Measurements from ENCODE around the gene CYP27C1.

The CYP27C1 gene

GRCh38 chr2:127185705-127186104 lies 34.4 kb downstream of the CYP27C1 start:
- Histone ChIP-seq H3K9ac (ENCODE audit: low read length) (no peak overlapping the region), H3K4me3 (ENCODE audit: insufficient read depth, low read length, poor library complexity, severe bottlenecking) (no peak overlapping the region), H3K27ac (ENCODE audit: low read depth, low read length) (no peak overlapping the region), H2AFZ (ENCODE audit: low read depth, low read length, severe bottlenecking) (no peak overlapping the region), H3K27me3 (ENCODE audit: low read length) (no peaks in the 10 kb centered on the region), H3K9me2 (replicated peaks; ENCODE audit: insufficient read depth, low read length) (no peaks in the 10 kb centered on the region), H3K79me2 (ENCODE audit: insufficient read depth, low read length) (no peaks in the 10 kb centered on the region), H3K4me2 (ENCODE audit: low read depth, low read length, poor library complexity, severe bottlenecking) (no peak overlapping the region), H3K36me3 (ENCODE audit: low read length) (no peaks in the 10 kb centered on the region), H4K20me1 (ENCODE audit: low read depth, low read length) (no peaks in the 10 kb centered on the region), H3K9me3 (ENCODE audit: insufficient read depth, low read length) (no peaks in the 10 kb centered on the region), H3F3A (ENCODE audit: insufficient read depth) (no peaks in the 10 kb centered on the region)
- no peak for TF ChIP-seq EZH2phosphoT487 (conservative IDR thresholded peaks at IDR 0.05; ENCODE audit: low read length)
- TF ChIP-seq, protein P1, sequence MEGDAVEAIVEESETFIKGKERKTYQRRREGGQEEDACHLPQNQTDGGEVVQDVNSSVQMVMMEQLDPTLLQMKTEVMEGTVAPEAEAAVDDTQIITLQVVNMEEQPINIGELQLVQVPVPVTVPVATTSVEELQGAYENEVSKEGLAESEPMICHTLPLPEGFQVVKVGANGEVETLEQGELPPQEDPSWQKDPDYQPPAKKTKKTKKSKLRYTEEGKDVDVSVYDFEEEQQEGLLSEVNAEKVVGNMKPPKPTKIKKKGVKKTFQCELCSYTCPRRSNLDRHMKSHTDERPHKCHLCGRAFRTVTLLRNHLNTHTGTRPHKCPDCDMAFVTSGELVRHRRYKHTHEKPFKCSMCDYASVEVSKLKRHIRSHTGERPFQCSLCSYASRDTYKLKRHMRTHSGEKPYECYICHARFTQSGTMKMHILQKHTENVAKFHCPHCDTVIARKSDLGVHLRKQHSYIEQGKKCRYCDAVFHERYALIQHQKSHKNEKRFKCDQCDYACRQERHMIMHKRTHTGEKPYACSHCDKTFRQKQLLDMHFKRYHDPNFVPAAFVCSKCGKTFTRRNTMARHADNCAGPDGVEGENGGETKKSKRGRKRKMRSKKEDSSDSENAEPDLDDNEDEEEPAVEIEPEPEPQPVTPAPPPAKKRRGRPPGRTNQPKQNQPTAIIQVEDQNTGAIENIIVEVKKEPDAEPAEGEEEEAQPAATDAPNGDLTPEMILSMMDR (IDR thresholded peaks at IDR 0.05; ENCODE audit: insufficient read depth, low read length, poor library complexity, severe bottlenecking) = no peak

- Histone ChIP-seq H3K4me2 (ENCODE audit: low read depth, low read length, poor library complexity, severe bottlenecking) (no peak overlapping the region), H3K9ac (ENCODE audit: low read length) (no peak overlapping the region), H3K79me2 (ENCODE audit: insufficient read depth, low read length) (no peaks in the 10 kb centered on the region), H3K4me3 (ENCODE audit: insufficient read depth, low read length, poor library complexity, severe bottlenecking) (no peak overlapping the region), H3F3A (ENCODE audit: insufficient read depth) (no peaks in the 10 kb centered on the region), H3K9me2 (replicated peaks; ENCODE audit: insufficient read depth, low read length) (no peaks in the 10 kb centered on the region), H4K20me1 (ENCODE audit: low read depth, low read length) (no peaks in the 10 kb centered on the region), H3K27me3 (ENCODE audit: low read length) (no peaks in the 10 kb centered on the region), H3K9me3 (ENCODE audit: insufficient read depth, low read length) (no peaks in the 10 kb centered on the region), H3K36me3 (ENCODE audit: low read length) (no peaks in the 10 kb centered on the region), H3K27ac (ENCODE audit: low read depth, low read length) (no peak overlapping the region), H2AFZ (ENCODE audit: low read depth, low read length, severe bottlenecking) (no peak overlapping the region)
- TF ChIP-seq, protein P1 (IDR thresholded peaks at IDR 0.05; ENCODE audit: insufficient read depth, low read length, poor library complexity, severe bottlenecking) = no peak
- no peak for TF ChIP-seq EZH2phosphoT487 (conservative IDR thresholded peaks at IDR 0.05; ENCODE audit: low read length)
Observed at GRCh38 chr2:127185093-127185492, 35.0 kb downstream of the CYP27C1 start.

GRCh38 chr2:127183771-127184170 lies 36.3 kb downstream of the CYP27C1 start:
- H4K20me1 ChIP-seq (ENCODE audit: low read depth, low read length) = no peaks in the 10 kb centered on the region
- no peak overlapping the region for H3K4me3 ChIP-seq (ENCODE audit: insufficient read depth, low read length, poor library complexity, severe bottlenecking)
- H3K9me2 ChIP-seq (replicated peaks; ENCODE audit: insufficient read depth, low read length) = no peaks in the 10 kb centered on the region
- no peaks in the 10 kb centered on the region for H3K9me3 ChIP-seq (ENCODE audit: insufficient read depth, low read length)
- no peak overlapping the region for H2AFZ ChIP-seq (ENCODE audit: low read depth, low read length, severe bottlenecking)
- H3K27ac ChIP-seq (ENCODE audit: low read depth, low read length) = no peak overlapping the region
- no peaks in the 10 kb centered on the region for H3K79me2 ChIP-seq (ENCODE audit: insufficient read depth, low read length)
- no peaks in the 10 kb centered on the region for H3K36me3 ChIP-seq (ENCODE audit: low read length)
- TF ChIP-seq, protein P1 (IDR thresholded peaks at IDR 0.05; ENCODE audit: insufficient read depth, low read length, poor library complexity, severe bottlenecking) = no peak
- no peak for TF ChIP-seq EZH2phosphoT487 (conservative IDR thresholded peaks at IDR 0.05; ENCODE audit: low read length)
- H3F3A ChIP-seq (ENCODE audit: insufficient read depth) = no peaks in the 10 kb centered on the region
- H3K4me2 ChIP-seq (ENCODE audit: low read depth, low read length, poor library complexity, severe bottlenecking) = no peak overlapping the region
- no peak overlapping the region for H3K9ac ChIP-seq (ENCODE audit: low read length)
- H3K27me3 ChIP-seq (ENCODE audit: low read length) = no peaks in the 10 kb centered on the region
